NT2/D1 (cell line): Measurements from ENCODE around the gene SIX1.

Experiments used
- SUZ12 ChIP-seq: IDR thresholded peaks from 2 replicates; pipeline ENCODE4 v1.6.1; 2011; ENCODE audit not compliant: insufficient read length, insufficient read depth; ENCODE audit errors: extremely low read depth
- YY1 ChIP-seq: IDR thresholded peaks from 2 replicates; pipeline ENCODE4 v1.6.1; 2011; ENCODE audit not compliant: insufficient read length, insufficient read depth

DNA sequence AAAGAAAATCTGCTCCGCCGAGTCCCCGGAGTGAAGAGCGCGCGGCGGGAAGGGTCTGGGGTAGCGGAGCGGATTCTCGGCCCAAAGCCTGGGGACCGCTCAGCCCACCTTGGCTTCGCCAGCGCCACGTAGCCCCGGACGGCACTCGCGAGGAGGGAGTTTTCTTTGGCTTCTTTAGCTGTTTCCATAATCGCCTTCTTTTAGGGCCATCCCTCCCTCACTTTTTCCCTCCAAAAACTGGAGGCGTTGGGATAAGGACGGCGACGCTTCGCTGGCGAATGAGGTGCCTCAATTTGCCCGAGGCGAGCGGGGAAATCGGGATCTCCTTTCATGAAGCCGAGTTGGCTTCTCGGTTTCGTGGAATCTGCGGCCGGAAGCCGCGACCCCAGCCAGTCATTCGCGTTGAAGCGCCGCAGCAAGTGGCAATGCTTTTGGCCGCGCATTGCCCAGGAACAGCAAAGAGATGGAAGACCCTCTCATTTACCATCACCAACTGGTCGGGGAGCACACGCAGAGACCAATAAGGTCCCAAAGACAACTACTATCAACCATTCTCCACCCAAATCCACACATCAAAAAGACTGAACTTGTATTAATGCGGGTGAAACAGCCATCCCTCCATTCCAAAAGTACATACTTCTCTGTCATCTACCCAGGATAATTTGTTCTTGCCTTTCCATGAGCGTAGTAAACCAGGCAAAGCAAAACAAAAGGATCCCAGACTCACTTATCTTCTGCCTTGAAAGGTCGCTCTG is 8.4 kb upstream of the SIX1 start:
- no peak for TF ChIP-seq SUZ12
- TF ChIP-seq YY1 = no peak
